SK-N-MC (cell line): ENCODE results near the gene NUB1.

Source experiments
- EZH2 ChIP-seq: fragments of 200-600 bp; sonication (generic); IDR thresholded peaks from one replicate; pipeline ENCODE4 v1.6.1; 2017; ENCODE audit warnings: antibody characterized with exemption
- FOXP2 ChIP-seq: optimal IDR thresholded peaks from 2 replicates; pipeline ENCODE3; 2011; ENCODE audit warnings: mild to moderate bottlenecking, moderate library complexity; ENCODE audit not compliant: insufficient read depth; ENCODE audit errors: extremely low read length, control extremely low read depth

GRCh38 chr7:151371266-151371665 lies 29.7 kb downstream of the NUB1 start:
- no peak for TF ChIP-seq EZH2
- TF ChIP-seq FOXP2 = no peak
